ENCODE measurements around the gene MYRF. TPM values are rescaled to one million over a fixed set of nuclear protein-coding genes. Genes with fewer than 3 reads are reported as not detected.

The MYRF gene
- total RNA-seq, 3 donors from 2014 or later (not counting 1 experiment from before 2014, with no cell fraction given), result 4.9 to 15.3 (median 7.3) TPM

GRCh38 chr11:61795459-61795858, 43.0 kb downstream of the MYRF start:
- Histone ChIP-seq H3K4me3 (ENCODE audit: low read length) (no peak overlapping the region), H3K4me1 (ENCODE audit: control insufficient read depth, insufficient read depth, low read length) (peaks cover 20% of the 10 kb centered on the region), H3K9me3 (ENCODE audit: control insufficient read depth, insufficient read depth, low read length) (no peaks in the 10 kb centered on the region), H3K27me3 (ENCODE audit: control insufficient read depth, insufficient read depth, low read length) (no peaks in the 10 kb centered on the region), H3K36me3 (ENCODE audit: control insufficient read depth, insufficient read depth, low read length) (peaks cover 2% of the 10 kb centered on the region), H3K27ac (ENCODE audit: low read length) (no peak overlapping the region)
- no peaks in the 10 kb centered on the region for H3K9me3 Mint-ChIP-seq
- TF ChIP-seq CTCF (IDR thresholded peaks at IDR 0.05), result no peak
- DNase-seq (no peak), ATAC-seq (no peak)
- H3K27ac Mint-ChIP-seq, result no peak overlapping the region
- no peak overlapping the region for H3K4me3 Mint-ChIP-seq
- H3K27me3 Mint-ChIP-seq (ENCODE audit: low read depth in 2 of 2), result no peaks in the 10 kb centered on the region
- no peaks in the 10 kb centered on the region for H3K36me3 Mint-ChIP-seq
- intact Hi-C loops (cut with micrococcal nuclease), result no loop called here
- H3K4me1 Mint-ChIP-seq, result peaks cover 17 to 25% of the 10 kb centered on the region in 2 donors
- WGBS (ENCODE audit: insufficient coverage), result 96% methylated on average over 12 of the region's 12 CpGs

DNA sequence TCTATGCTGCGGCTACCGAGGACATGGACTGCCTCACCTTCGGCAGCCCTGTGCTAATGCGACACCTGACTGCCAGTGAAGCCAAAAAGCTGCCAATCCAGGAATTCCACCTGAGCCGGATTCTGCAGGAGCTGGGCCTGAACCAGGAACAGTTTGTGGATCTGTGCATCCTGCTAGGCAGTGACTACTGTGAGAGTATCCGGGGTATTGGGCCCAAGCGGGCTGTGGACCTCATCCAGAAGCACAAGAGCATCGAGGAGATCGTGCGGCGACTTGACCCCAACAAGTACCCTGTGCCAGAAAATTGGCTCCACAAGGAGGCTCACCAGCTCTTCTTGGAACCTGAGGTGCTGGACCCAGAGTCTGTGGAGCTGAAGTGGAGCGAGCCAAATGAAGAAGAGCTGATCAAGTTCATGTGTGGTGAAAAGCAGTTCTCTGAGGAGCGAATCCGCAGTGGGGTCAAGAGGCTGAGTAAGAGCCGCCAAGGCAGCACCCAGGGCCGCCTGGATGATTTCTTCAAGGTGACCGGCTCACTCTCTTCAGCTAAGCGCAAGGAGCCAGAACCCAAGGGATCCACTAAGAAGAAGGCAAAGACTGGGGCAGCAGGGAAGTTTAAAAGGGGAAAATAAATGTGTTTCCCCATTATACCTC, 43.6 kb downstream of the MYRF start:
- no peaks in the 10 kb centered on the region for H3K27me3 Mint-ChIP-seq (ENCODE audit: low read depth in 2 of 2)

DNA sequence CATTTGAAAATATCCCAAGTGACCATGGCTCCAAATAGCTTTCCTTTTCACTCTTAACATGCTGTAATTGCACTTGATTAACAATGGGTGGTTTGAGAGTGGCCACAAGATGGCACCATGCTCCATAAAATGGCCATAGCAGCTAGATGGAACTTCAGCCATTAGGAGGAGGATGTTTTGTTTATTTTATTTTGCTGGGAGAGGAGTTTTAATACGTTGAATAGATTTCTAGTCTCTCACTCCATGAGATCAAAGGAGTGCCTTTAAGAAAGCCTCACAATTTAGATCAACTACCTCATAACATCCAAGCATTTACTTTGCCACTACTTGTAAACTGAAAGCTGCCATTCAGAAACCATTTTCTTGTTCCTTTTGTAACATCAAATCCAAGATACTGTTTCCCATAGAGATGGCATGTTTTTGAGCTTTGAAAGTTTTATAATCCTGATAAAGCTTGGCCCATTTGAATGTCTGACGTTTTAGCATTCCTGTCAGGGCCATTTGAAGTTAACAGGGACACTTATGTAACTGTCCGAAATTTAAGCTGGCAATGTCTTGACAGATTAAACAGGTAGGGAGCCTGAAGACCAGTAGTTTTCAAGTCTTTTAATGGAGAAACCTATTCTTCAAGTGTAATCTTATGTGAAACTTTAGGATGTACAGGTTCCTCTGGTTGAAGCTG, 45.0 kb downstream of the MYRF start:
- peaks cover 9% of the 10 kb centered on the region for H3K4me1 ChIP-seq (ENCODE audit: control insufficient read depth, insufficient read depth, low read length)
- WGBS (ENCODE audit: insufficient coverage), result 94% methylated on average over 2 of the region's 3 CpGs
- H3K27me3 ChIP-seq (ENCODE audit: control insufficient read depth, insufficient read depth, low read length), result no peaks in the 10 kb centered on the region
- peak; percentile 92 for TF ChIP-seq CTCF (IDR thresholded peaks at IDR 0.05)
- H3K27ac ChIP-seq (ENCODE audit: low read length), result no peak overlapping the region
- Mint-ChIP-seq H3K27ac (peak overlapping the region; percentile 71 to 76), H3K4me1 (peaks cover 6 to 14% of the 10 kb centered on the region in 2 donors), H3K27me3 (ENCODE audit: low read depth in 2 of 2) (no peaks in the 10 kb centered on the region), H3K36me3 (no peaks in the 10 kb centered on the region), H3K4me3 (peak overlapping the region; percentile 28), H3K9me3 (no peaks in the 10 kb centered on the region)
- H3K9me3 ChIP-seq (ENCODE audit: control insufficient read depth, insufficient read depth, low read length), result no peaks in the 10 kb centered on the region
- ATAC-seq (peak; percentile 19 to 42 (median 22)), DNase-seq (peak; percentile 60 to 89)
- H3K36me3 ChIP-seq (ENCODE audit: control insufficient read depth, insufficient read depth, low read length), result peaks cover 2% of the 10 kb centered on the region
- intact Hi-C loops (cut with micrococcal nuclease), result loop anchor here (1.0 to 2.0 kb wide), 5 partner anchors 37 to 311 kb away; no protein-coding TSS in a partner anchor
- H3K4me3 ChIP-seq (ENCODE audit: low read length), result no peak overlapping the region

More for the DNA sequence above, 43.6 kb downstream of the MYRF start:
- H3K27me3 ChIP-seq (ENCODE audit: control insufficient read depth, insufficient read depth, low read length), result no peaks in the 10 kb centered on the region
- DNase-seq (no peak), ATAC-seq (no peak)
- H3K36me3 Mint-ChIP-seq, result no peaks in the 10 kb centered on the region
- intact Hi-C loops (cut with micrococcal nuclease), result loop anchor here (2.0 kb wide), 1 partner anchor 39 kb away; no protein-coding TSS in a partner anchor
- no peak for TF ChIP-seq CTCF (IDR thresholded peaks at IDR 0.05)
- WGBS (ENCODE audit: insufficient coverage), result 97% methylated on average over 18 of the region's 18 CpGs
- H3K27ac Mint-ChIP-seq, result peak overlapping the region in 1 of 2 donors; percentile 76
- H3K4me3 Mint-ChIP-seq, result no peak overlapping the region
- no peaks in the 10 kb centered on the region for H3K9me3 ChIP-seq (ENCODE audit: control insufficient read depth, insufficient read depth, low read length)
- H3K9me3 Mint-ChIP-seq, result no peaks in the 10 kb centered on the region
- H3K4me1 ChIP-seq (ENCODE audit: control insufficient read depth, insufficient read depth, low read length), result peaks cover 19% of the 10 kb centered on the region
- H3K4me1 Mint-ChIP-seq, result peaks cover 17 to 25% of the 10 kb centered on the region in 2 donors
- peaks cover 2% of the 10 kb centered on the region for H3K36me3 ChIP-seq (ENCODE audit: control insufficient read depth, insufficient read depth, low read length)
- no peak overlapping the region for H3K4me3 ChIP-seq (ENCODE audit: low read length)
- no peak overlapping the region for H3K27ac ChIP-seq (ENCODE audit: low read length)
